ENCODE measurements around the gene JCAD.

Gene JCAD

GRCh38 chr10:30019468-30019867 is 39.9 kb downstream of the JCAD start:
- Histone ChIP-seq H3K36me3 (ENCODE audit: insufficient read depth, low read length) (no peaks in the 10 kb centered on the region), H3K4me3 (no peak overlapping the region), H3K9me3 (ENCODE audit: low read depth, low read length) (no peaks in the 10 kb centered on the region), H3K9ac (ENCODE audit: insufficient read length) (no peak overlapping the region), H3K27ac (no peak overlapping the region)
- no peak for DNase-seq (ENCODE audit: low read depth, low spot score)
- TF ChIP-seq POLR2AphosphoS5 (IDR thresholded peaks at IDR 0.05; ENCODE audit: borderline replicate concordance, low read depth, low read length) = no peak
- no peak for TF ChIP-seq EZH2 (IDR thresholded peaks at IDR 0.05)
- TF ChIP-seq FOXP2 (optimal IDR thresholded peaks at IDR 0.05; ENCODE audit: control extremely low read depth, extremely low read length, insufficient read depth) = no peak

GRCh38 chr10:30018496-30018895 is 40.9 kb downstream of the JCAD start:
- Histone ChIP-seq H3K36me3 (ENCODE audit: insufficient read depth, low read length) (no peaks in the 10 kb centered on the region), H3K27ac (no peak overlapping the region), H3K9ac (ENCODE audit: insufficient read length) (no peak overlapping the region), H3K9me3 (ENCODE audit: low read depth, low read length) (no peaks in the 10 kb centered on the region), H3K4me3 (no peak overlapping the region)
- TF ChIP-seq FOXP2 (optimal IDR thresholded peaks at IDR 0.05; ENCODE audit: control extremely low read depth, extremely low read length, insufficient read depth) = no peak
- TF ChIP-seq EZH2 (IDR thresholded peaks at IDR 0.05) = no peak
- TF ChIP-seq POLR2AphosphoS5 (IDR thresholded peaks at IDR 0.05; ENCODE audit: borderline replicate concordance, low read depth, low read length) = no peak
- no peak for DNase-seq (ENCODE audit: low read depth, low spot score)

- no peaks in the 10 kb centered on the region for H3K36me3 ChIP-seq (ENCODE audit: insufficient read depth, low read length)
- TF ChIP-seq EZH2 (IDR thresholded peaks at IDR 0.05) (no peak), FOXP2 (optimal IDR thresholded peaks at IDR 0.05; ENCODE audit: control extremely low read depth, extremely low read length, insufficient read depth) (no peak), POLR2AphosphoS5 (IDR thresholded peaks at IDR 0.05; ENCODE audit: borderline replicate concordance, low read depth, low read length) (no peak)
- no peak overlapping the region for H3K4me3 ChIP-seq
- no peak for DNase-seq (ENCODE audit: low read depth, low spot score)
- no peak overlapping the region for H3K9ac ChIP-seq (ENCODE audit: insufficient read length)
- H3K27ac ChIP-seq = no peak overlapping the region
- H3K9me3 ChIP-seq (ENCODE audit: low read depth, low read length) = no peaks in the 10 kb centered on the region
Measured at GRCh38 chr10:30017966-30018365, 41.4 kb downstream of the JCAD start.

- no peak overlapping the region for H3K27ac ChIP-seq
- H3K9ac ChIP-seq (ENCODE audit: insufficient read length) = no peak overlapping the region
- no peaks in the 10 kb centered on the region for H3K36me3 ChIP-seq (ENCODE audit: insufficient read depth, low read length)
- TF ChIP-seq FOXP2 (optimal IDR thresholded peaks at IDR 0.05; ENCODE audit: control extremely low read depth, extremely low read length, insufficient read depth) (no peak), EZH2 (IDR thresholded peaks at IDR 0.05) (no peak), POLR2AphosphoS5 (IDR thresholded peaks at IDR 0.05; ENCODE audit: borderline replicate concordance, low read depth, low read length) (no peak)
- H3K4me3 ChIP-seq = no peak overlapping the region
- no peaks in the 10 kb centered on the region for H3K9me3 ChIP-seq (ENCODE audit: low read depth, low read length)
- no peak for DNase-seq (ENCODE audit: low read depth, low spot score)
Measured at GRCh38 chr10:30017556-30017955, 41.8 kb downstream of the JCAD start.

- no peaks in the 10 kb centered on the region for H3K36me3 ChIP-seq (ENCODE audit: insufficient read depth, low read length)
- TF ChIP-seq POLR2AphosphoS5 (IDR thresholded peaks at IDR 0.05; ENCODE audit: borderline replicate concordance, low read depth, low read length) (no peak), FOXP2 (optimal IDR thresholded peaks at IDR 0.05; ENCODE audit: control extremely low read depth, extremely low read length, insufficient read depth) (no peak), EZH2 (IDR thresholded peaks at IDR 0.05) (no peak)
- no peak overlapping the region for H3K27ac ChIP-seq
- no peaks in the 10 kb centered on the region for H3K9me3 ChIP-seq (ENCODE audit: low read depth, low read length)
- no peak for DNase-seq (ENCODE audit: low read depth, low spot score)
- H3K9ac ChIP-seq (ENCODE audit: insufficient read length) = no peak overlapping the region
- H3K4me3 ChIP-seq = no peak overlapping the region
Measured at GRCh38 chr10:30014511-30014910, 44.9 kb downstream of the JCAD start.

- no peaks in the 10 kb centered on the region for H3K36me3 ChIP-seq (ENCODE audit: insufficient read depth, low read length)
- H3K9me3 ChIP-seq (ENCODE audit: low read depth, low read length) = no peaks in the 10 kb centered on the region
- no peak overlapping the region for H3K9ac ChIP-seq (ENCODE audit: insufficient read length)
- H3K27ac ChIP-seq = no peak overlapping the region
- no peak for DNase-seq (ENCODE audit: low read depth, low spot score)
- TF ChIP-seq FOXP2 (optimal IDR thresholded peaks at IDR 0.05; ENCODE audit: control extremely low read depth, extremely low read length, insufficient read depth) (no peak), POLR2AphosphoS5 (IDR thresholded peaks at IDR 0.05; ENCODE audit: borderline replicate concordance, low read depth, low read length) (no peak), EZH2 (IDR thresholded peaks at IDR 0.05) (no peak)
- no peak overlapping the region for H3K4me3 ChIP-seq
Measured at GRCh38 chr10:30013757-30014156, 45.6 kb downstream of the JCAD start.

GRCh38 chr10:30011956-30012647 is 47.3 kb downstream of the JCAD start:
- no peak overlapping the region for H3K27ac ChIP-seq
- DNase-seq (ENCODE audit: low read depth, low spot score) = no peak
- H3K9me3 ChIP-seq (ENCODE audit: low read depth, low read length) = no peaks in the 10 kb centered on the region
- no peaks in the 10 kb centered on the region for H3K36me3 ChIP-seq (ENCODE audit: insufficient read depth, low read length)
- TF ChIP-seq POLR2AphosphoS5 (IDR thresholded peaks at IDR 0.05; ENCODE audit: borderline replicate concordance, low read depth, low read length) (no peak), FOXP2 (optimal IDR thresholded peaks at IDR 0.05; ENCODE audit: control extremely low read depth, extremely low read length, insufficient read depth) (no peak), EZH2 (IDR thresholded peaks at IDR 0.05) (no peak)
- no peak overlapping the region for H3K4me3 ChIP-seq
- H3K9ac ChIP-seq (ENCODE audit: insufficient read length) = no peak overlapping the region

- no peak overlapping the region for H3K4me3 ChIP-seq
- TF ChIP-seq FOXP2 (optimal IDR thresholded peaks at IDR 0.05; ENCODE audit: control extremely low read depth, extremely low read length, insufficient read depth) (no peak), EZH2 (IDR thresholded peaks at IDR 0.05) (no peak), POLR2AphosphoS5 (IDR thresholded peaks at IDR 0.05; ENCODE audit: borderline replicate concordance, low read depth, low read length) (no peak)
- no peaks in the 10 kb centered on the region for H3K36me3 ChIP-seq (ENCODE audit: insufficient read depth, low read length)
- no peaks in the 10 kb centered on the region for H3K9me3 ChIP-seq (ENCODE audit: low read depth, low read length)
- no peak overlapping the region for H3K27ac ChIP-seq
- no peak for DNase-seq (ENCODE audit: low read depth, low spot score)
- no peak overlapping the region for H3K9ac ChIP-seq (ENCODE audit: insufficient read length)
Measured at GRCh38 chr10:30011396-30011795, 48.0 kb downstream of the JCAD start.

GRCh38 chr10:30007406-30007805 is 52.0 kb downstream of the JCAD start:
- no peak overlapping the region for H3K4me3 ChIP-seq

More at GRCh38 chr10:30007406-30007805, 52.0 kb downstream of the JCAD start:
- DNase-seq (ENCODE audit: low read depth, low spot score) = no peak
- Histone ChIP-seq H3K9ac (ENCODE audit: insufficient read length) (no peak overlapping the region), H3K27ac (no peak overlapping the region), H3K9me3 (ENCODE audit: low read depth, low read length) (no peaks in the 10 kb centered on the region), H3K36me3 (ENCODE audit: insufficient read depth, low read length) (no peaks in the 10 kb centered on the region)
- no peak for TF ChIP-seq EZH2 (IDR thresholded peaks at IDR 0.05)
- TF ChIP-seq FOXP2 (optimal IDR thresholded peaks at IDR 0.05; ENCODE audit: control extremely low read depth, extremely low read length, insufficient read depth) = no peak
- TF ChIP-seq POLR2AphosphoS5 (IDR thresholded peaks at IDR 0.05; ENCODE audit: borderline replicate concordance, low read depth, low read length) = no peak

Measured in SK-N-MC (cell line).